Adrenal gland (tissue), 12 donors: ENCODE data around the gene CNGB1. TPM values are rescaled to one million over a fixed set of nuclear protein-coding genes. Genes with fewer than 3 reads are reported as not detected.

Source experiments
- DNase-seq, 7 donors: peaks; one replicate each; pipeline ENCODE4 v3.0.0-alpha.2; 2019 to 2020
- H3K27ac ChIP-seq, 5 donors: fragments of 200-600 bp; sonication (generic) in 4 of 5; 1 replicate in 3 of 5; 2 replicates in 2 of 5; pipeline versions ENCODE4 v1.5.1 to v1.8.0; 2016 to 2020; ENCODE audit warnings: mild to moderate bottlenecking in 1 of 5
- H3K27me3 ChIP-seq: fragments of 200-600 bp; 2 replicates; pipeline ENCODE4 v1.8.0; 2021
- H3K36me3 ChIP-seq, 2 donors: fragments of 200-600 bp; replicated peaks in 1 of 2; 1 replicate in 1 of 2; 2 replicates in 1 of 2; pipeline versions ENCODE4 v1.5.1 to v1.8.0; 2018 to 2022
- H3K4me1 ChIP-seq, 2 donors: fragments of 200-600 bp; replicated peaks in 1 of 2; 1 replicate in 1 of 2; 2 replicates in 1 of 2; pipeline versions ENCODE4 v1.5.1 to v1.8.0; 2018 to 2021
- H3K4me3 ChIP-seq, 4 donors: fragments of 200-600 bp; sonication (generic) in 3 of 4; one replicate each; pipeline ENCODE4 v1.5.1; 2016 to 2018
- H3K9me3 ChIP-seq, 3 donors: fragments of 200-600 bp; sonication (generic) in 1 of 3; replicated peaks in 1 of 3; 1 replicate in 2 of 3; 2 replicates in 1 of 3; pipeline versions ENCODE4 v1.5.1 to v1.8.0; 2016 to 2021
- POLR2A ChIP-seq, 2 donors: fragments of 450-650 bp; IDR thresholded peaks; one replicate each; pipeline ENCODE4 v1.6.1; 2017; ENCODE audit warnings: antibody characterized with exemption in 2 of 2, mild to moderate bottlenecking in 2 of 2, moderate library complexity in 1 of 2
- WGBS, 4 donors: extraction: QIAGEN DNeasy Blood & Tissue Kit in 2 of 4; methylation state at CpG; one replicate each; pipeline versions ENCODE4 v1.1.5 to v1.1.7; 2013 to 2017; 5-methylcytosine and 5-hydroxymethylcytosine counted together
- intact Hi-C, 2 donors: fragments of 100-400 bp; cut with DNase I; formaldehyde crosslinking; loops; one replicate each; pipeline versions ENCODE4 v1.14.1 to v1.15.0; 2022 to 2023
- polyA plus RNA-seq, 3 donors: library from polyadenylated mRNA; stranded (reverse); fragments of 200-250 nt in 2 of 3; fragments of 350-450 nt in 1 of 3; fragmentation: Illumina TruSeq in 1 of 3; extraction: RNeasy Lipid Tissue Mini Kit (QIAGEN cat#74804) in 1 of 3; gene quantifications; one replicate each; pipeline ENCODE4 v1.2.3, GENCODE V29; 2013 to 2014
- total RNA-seq, 9 donors: library from RNA; depleted of rRNA in 4 of 9; stranded (reverse); fragments of >200 nt in 4 of 9; fragments of 120-200 nt in 1 of 9; fragmentation: NEBNext Ultra II Directional in 1 of 9; extraction: Animal tissue kit (Norgen Biotek cat#: 25700) in 1 of 9; gene quantifications; one replicate each; pipeline versions ENCODE4 v1.1.0 to v1.2.4, GENCODE V29; 2013 to 2023
- TF ChIP-seq, protein P1 (sequence below), 6 experiments: fragments of 450-650 bp in 4 of 6; fragments of 200-600 bp in 2 of 6; sonication (generic) in 1 of 6; IDR thresholded peaks; 1 replicate in 5 of 6; 2 replicates in 1 of 6; pipeline versions ENCODE4 v1.5.1 to v1.8.0; 2016 to 2021; ENCODE audit warnings: antibody characterized with exemption in 6 of 6, mild to moderate bottlenecking in 2 of 6, moderate library complexity in 1 of 6
- donor health status: healthy with polysubstance abuse.
- donor health status: Bipolar disorder and iron deficiency.
- donor health status: DM: yes; HTN: yes; CAD: no.
- donor health status: DM: no; HTN: no; CAD: no.
- donor health status: DM: no; HTN: no; CAD: no.
- donor health status: DM: yes; HTN: yes; CAD: no.

CNGB1 gene
- total and polyA plus RNA-seq, 12 donors: 0.67 to 2.4 (median 1.5) TPM; not detected in 5

DNA sequence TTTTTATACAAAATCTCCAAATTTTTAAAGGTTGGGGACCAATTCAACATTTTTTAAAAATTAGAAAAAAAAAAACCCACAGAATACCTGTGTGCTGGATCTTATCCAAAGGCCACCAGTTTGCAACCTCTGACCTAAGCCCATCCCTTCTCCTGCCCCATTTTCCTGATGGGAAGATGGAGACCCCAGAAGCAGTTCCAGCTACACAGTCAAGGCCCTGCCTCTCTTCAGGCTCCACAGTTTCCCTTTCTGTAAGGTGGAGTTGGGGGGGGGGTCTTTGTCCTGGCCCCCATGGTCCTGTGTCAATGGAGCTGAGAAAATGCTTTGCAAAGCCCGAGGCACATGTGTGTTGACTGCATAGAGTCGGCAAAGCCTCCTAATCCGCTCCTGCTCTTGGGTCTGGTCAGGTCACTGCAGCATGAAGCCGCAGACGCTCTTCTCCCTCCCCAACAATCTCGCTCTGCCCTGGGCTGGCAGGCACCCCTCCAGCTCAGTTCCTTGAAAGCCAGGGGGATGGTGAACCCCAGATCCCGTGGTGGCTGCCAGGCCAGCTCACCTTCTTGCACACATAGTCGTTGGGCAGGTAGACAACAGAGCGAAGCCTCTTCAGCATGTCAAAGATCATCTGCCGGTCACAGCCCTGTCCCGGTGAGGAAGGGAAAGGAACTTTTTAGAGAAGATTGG, 70.0 kb downstream of the CNGB1 start:
- no peaks in the 10 kb centered on the region for H3K9me3 ChIP-seq
- WGBS, 4 donors: 82 to 89% (median 87%) methylated on average over 5 to 11 of the region's 11 CpGs
- H3K4me3 ChIP-seq: no peak overlapping the region
- no peak for TF ChIP-seq POLR2A (IDR thresholded peaks at IDR 0.05)
- TF ChIP-seq, protein P1, sequence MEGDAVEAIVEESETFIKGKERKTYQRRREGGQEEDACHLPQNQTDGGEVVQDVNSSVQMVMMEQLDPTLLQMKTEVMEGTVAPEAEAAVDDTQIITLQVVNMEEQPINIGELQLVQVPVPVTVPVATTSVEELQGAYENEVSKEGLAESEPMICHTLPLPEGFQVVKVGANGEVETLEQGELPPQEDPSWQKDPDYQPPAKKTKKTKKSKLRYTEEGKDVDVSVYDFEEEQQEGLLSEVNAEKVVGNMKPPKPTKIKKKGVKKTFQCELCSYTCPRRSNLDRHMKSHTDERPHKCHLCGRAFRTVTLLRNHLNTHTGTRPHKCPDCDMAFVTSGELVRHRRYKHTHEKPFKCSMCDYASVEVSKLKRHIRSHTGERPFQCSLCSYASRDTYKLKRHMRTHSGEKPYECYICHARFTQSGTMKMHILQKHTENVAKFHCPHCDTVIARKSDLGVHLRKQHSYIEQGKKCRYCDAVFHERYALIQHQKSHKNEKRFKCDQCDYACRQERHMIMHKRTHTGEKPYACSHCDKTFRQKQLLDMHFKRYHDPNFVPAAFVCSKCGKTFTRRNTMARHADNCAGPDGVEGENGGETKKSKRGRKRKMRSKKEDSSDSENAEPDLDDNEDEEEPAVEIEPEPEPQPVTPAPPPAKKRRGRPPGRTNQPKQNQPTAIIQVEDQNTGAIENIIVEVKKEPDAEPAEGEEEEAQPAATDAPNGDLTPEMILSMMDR (IDR thresholded peaks at IDR 0.05): no peak
- no peaks in the 10 kb centered on the region for H3K27me3 ChIP-seq
- intact Hi-C loops: loop anchor here in 1 of 2 donors (5.0 kb wide), 1 partner anchor 96 kb away; no protein-coding TSS in a partner anchor
- H3K36me3 ChIP-seq: no peaks in the 10 kb centered on the region
- DNase-seq: no peak
- no peak overlapping the region for H3K27ac ChIP-seq
- no peaks in the 10 kb centered on the region for H3K4me1 ChIP-seq

DNA sequence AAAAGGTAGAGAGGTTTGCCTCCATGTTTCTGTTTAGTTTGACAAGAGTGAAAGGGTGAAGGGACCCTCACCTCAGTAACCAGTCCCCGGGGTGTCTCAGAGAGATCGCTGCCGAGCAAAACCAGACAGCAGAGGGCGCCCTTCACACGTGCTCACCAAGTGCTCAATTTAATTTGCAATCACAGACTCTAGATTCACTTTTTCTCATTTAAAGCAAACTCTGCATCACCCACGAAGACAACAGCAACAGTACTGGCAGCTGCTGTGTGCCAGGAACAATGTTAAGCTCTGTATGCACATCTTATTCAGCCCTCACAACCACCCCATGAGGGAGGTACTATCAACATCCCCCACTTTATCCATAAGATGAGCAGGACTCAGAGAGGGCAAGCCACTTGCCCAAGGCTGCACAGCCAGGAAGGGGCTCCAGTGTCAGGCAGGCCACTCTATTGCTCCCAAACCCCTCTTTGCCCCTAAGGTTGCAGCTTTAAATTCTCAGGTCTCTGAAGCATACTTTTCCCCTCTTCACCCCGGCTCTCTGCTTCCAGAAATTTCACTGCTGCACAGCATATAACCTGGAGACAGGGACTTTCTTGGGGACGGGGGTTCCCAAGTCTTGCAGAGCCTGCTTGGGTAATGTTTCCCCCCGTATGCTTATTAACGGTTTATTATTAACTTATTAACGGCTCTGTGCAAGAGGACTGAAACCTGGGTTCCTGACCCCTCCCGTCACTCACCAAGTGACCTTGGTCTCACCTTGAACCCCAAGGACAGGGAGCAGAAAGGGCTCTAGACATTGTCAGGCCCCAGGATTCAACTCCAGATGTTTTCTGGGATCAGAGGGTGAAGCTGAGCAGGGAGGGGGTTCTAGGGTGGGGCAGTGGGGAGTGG, 70.9 kb downstream of the CNGB1 start:
- Histone ChIP-seq H3K36me3 (no peaks in the 10 kb centered on the region), H3K27me3 (no peaks in the 10 kb centered on the region), H3K4me1 (no peaks in the 10 kb centered on the region), H3K27ac (no peak overlapping the region), H3K9me3 (no peaks in the 10 kb centered on the region), H3K4me3 (no peak overlapping the region)
- TF ChIP-seq POLR2A (IDR thresholded peaks at IDR 0.05): no peak
- TF ChIP-seq, protein P1 (IDR thresholded peaks at IDR 0.05): peak; percentile 80 to 89 (median 86)
- intact Hi-C loops: loop anchor here (2.0 to 5.0 kb wide), 2 partner anchors 97 to 101 kb away; partner anchors contain the start of genes USB1 (in 1 of the 2) and ZNF319 (in 1 of the 2)
- DNase-seq: peak; percentile 58 to 90 (median 80)
- WGBS, 4 donors: 22 to 24% (median 23%) methylated on average over 12 of the region's 12 CpGs

DNA sequence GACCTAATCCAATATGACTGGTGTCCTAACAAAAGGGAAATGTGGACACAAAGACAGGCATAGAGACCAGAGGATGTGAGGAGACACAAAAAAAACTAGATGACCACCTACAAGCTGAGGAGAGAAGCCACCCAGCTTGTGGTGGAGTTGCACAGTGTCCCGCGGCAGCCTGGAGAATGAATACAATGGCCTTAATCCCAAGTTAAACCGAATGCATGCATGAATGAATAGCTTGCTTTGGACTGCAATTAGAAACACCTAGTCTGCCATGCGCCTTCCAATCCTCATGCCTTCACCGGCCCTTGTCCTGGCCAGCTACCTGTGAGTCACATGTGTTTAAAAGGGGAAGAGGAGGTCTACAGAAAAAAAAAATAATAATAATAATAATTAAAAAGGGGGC, 72.0 kb downstream of the CNGB1 start:
- DNase-seq: no peak
- Histone ChIP-seq H3K9me3 (no peaks in the 10 kb centered on the region), H3K36me3 (no peaks in the 10 kb centered on the region), H3K27ac (no peak overlapping the region), H3K4me1 (no peaks in the 10 kb centered on the region), H3K4me3 (no peak overlapping the region), H3K27me3 (no peaks in the 10 kb centered on the region)
- 63 to 71% (median 66%) methylated on average over 5 of the region's 5 CpGs for WGBS, 4 donors
- TF ChIP-seq, protein P1 (IDR thresholded peaks at IDR 0.05): no peak
- TF ChIP-seq POLR2A (IDR thresholded peaks at IDR 0.05): no peak
- intact Hi-C loops: loop anchor here in 1 of 2 donors (2.0 kb wide), 1 partner anchor 102 kb away; the partner anchor contains the start of genes USB1 and ZNF319

DNA sequence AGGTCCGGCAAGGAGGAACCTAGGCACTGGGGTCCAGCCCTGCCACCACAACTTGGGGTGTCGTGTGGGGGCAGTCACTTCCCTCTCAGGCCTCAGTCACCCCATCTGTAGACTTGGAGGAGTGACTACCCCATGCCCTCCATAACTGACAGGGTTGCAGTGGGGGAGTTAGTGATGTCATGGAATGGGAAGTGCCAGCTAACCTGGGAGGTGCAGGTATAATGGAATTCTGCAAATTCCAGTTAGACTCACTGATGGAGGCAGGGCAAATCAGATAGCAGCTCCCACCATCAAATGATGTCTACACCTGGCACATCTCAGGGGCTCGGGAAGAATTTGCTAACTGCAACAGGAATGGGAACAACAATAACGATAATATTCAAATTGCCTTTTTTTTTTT, 72.9 kb downstream of the CNGB1 start:
- Histone ChIP-seq H3K4me1 (peaks cover 0 to 5% of the 10 kb centered on the region in 2 donors), H3K36me3 (no peaks in the 10 kb centered on the region)
- WGBS, 4 donors: 60 to 76% (median 69%) methylated on average over 4 of the region's 4 CpGs

More for the DNA sequence above, 72.9 kb downstream of the CNGB1 start:
- H3K27me3 ChIP-seq: no peaks in the 10 kb centered on the region
- DNase-seq: no peak
- no peaks in the 10 kb centered on the region for H3K9me3 ChIP-seq
- TF ChIP-seq, protein P1 (IDR thresholded peaks at IDR 0.05): no peak
- TF ChIP-seq POLR2A (IDR thresholded peaks at IDR 0.05): no peak
- H3K4me3 ChIP-seq: no peak overlapping the region
- no peak overlapping the region for H3K27ac ChIP-seq
- intact Hi-C loops: loop anchor here in 1 of 2 donors (2.0 kb wide), 1 partner anchor 103 kb away; the partner anchor contains the start of genes USB1 and ZNF319
